GM23338 (cell line): ENCODE measurements around the gene EMID1. TPM values are rescaled to one million over a fixed set of nuclear protein-coding genes. Genes with fewer than 3 reads are reported as not detected.

Experiments
- ATAC-seq: fragments of 200-7000 bp; cut with Tn5 transposase; 3 replicates; pipeline ENCODE4 v1.9.1; 2020
- DNase-seq: peaks from one replicate; pipeline ENCODE4 v3.0.0-alpha.2; 2015; ENCODE audit warnings: low spot score
- H2AFZ ChIP-seq: fragments of 200-600 bp; sonication (generic); 2 replicates; pipeline ENCODE4 v1.8.0; 2016; ENCODE audit warnings: antibody characterized with exemption, mild to moderate bottlenecking, moderate library complexity
- H3F3A ChIP-seq: fragments of 200-600 bp; sonication (generic); replicated peaks from 2 replicates; pipeline ENCODE4 v1.8.0; 2017; ENCODE audit warnings: antibody characterized with exemption, mixed run types, low read depth
- H3K27ac ChIP-seq: fragments of 200-600 bp; sonication (generic); 2 replicates; pipeline ENCODE4 v1.6.1; 2016; ENCODE audit warnings: low read depth
- H3K27me3 ChIP-seq: fragments of 200-600 bp; sonication (generic); 2 replicates; pipeline ENCODE4 v1.8.0; 2016; ENCODE audit warnings: mild to moderate bottlenecking, mixed run types, moderate library complexity; ENCODE audit not compliant: insufficient read depth
- H3K36me3 ChIP-seq: fragments of 200-600 bp; sonication (generic); 2 replicates; pipeline ENCODE4 v1.8.0; 2016; ENCODE audit warnings: mild to moderate bottlenecking; ENCODE audit not compliant: insufficient read depth
- H3K4me1 ChIP-seq: fragments of 200-600 bp; sonication (generic); 2 replicates; pipeline ENCODE4 v1.8.0; 2016; ENCODE audit warnings: mild to moderate bottlenecking, moderate library complexity; ENCODE audit not compliant: insufficient read depth
- H3K4me2 ChIP-seq: fragments of 200-600 bp; sonication (generic); 2 replicates; pipeline ENCODE4 v1.7.1; 2017; ENCODE audit warnings: mixed run types
- H3K4me3 ChIP-seq: fragments of 200-600 bp; sonication (generic); 2 replicates; pipeline ENCODE4 v1.6.1; 2016; ENCODE audit warnings: mixed run types
- H3K79me2 ChIP-seq: fragments of 200-600 bp; sonication (generic); replicated peaks from 2 replicates; pipeline ENCODE4 v1.8.0; 2017; ENCODE audit warnings: mild to moderate bottlenecking; ENCODE audit not compliant: insufficient read depth
- H3K9me2 ChIP-seq: fragments of 200-600 bp; sonication (generic); 2 replicates; pipeline ENCODE4 v1.8.0; 2017; ENCODE audit not compliant: insufficient read depth
- H4K20me1 ChIP-seq: fragments of 200-600 bp; sonication (generic); replicated peaks from 2 replicates; pipeline ENCODE4 v1.8.0; 2017; ENCODE audit warnings: mild to moderate bottlenecking; ENCODE audit not compliant: insufficient read depth
- H3K27ac Mint-ChIP-seq: 2 replicates; pipeline ENCODE4 v1.8.0; 2020; ENCODE audit warnings: inconsistent platforms, mild to moderate bottlenecking, moderate library complexity, mixed read lengths
- H3K27me3 Mint-ChIP-seq: 3 replicates; pipeline ENCODE4 v1.8.0; 2022; ENCODE audit warnings: low read depth, mild to moderate bottlenecking, moderate library complexity, mixed read lengths, inconsistent platforms; ENCODE audit not compliant: insufficient read depth, poor library complexity
- H3K36me3 Mint-ChIP-seq: 3 replicates; pipeline ENCODE4 v1.8.0; 2021; ENCODE audit warnings: low read depth, mild to moderate bottlenecking, inconsistent platforms, moderate library complexity, mixed read lengths
- H3K4me1 Mint-ChIP-seq: 3 replicates; pipeline ENCODE4 v1.8.0; 2020; ENCODE audit warnings: mild to moderate bottlenecking, inconsistent platforms, mixed read lengths
- H3K4me3 Mint-ChIP-seq: 3 replicates; pipeline ENCODE4 v1.8.0; 2021; ENCODE audit warnings: moderate library complexity, mild to moderate bottlenecking, inconsistent platforms, mixed read lengths
- H3K9me3 Mint-ChIP-seq: 3 replicates; pipeline ENCODE4 v1.8.0; 2020; ENCODE audit warnings: moderate library complexity, mild to moderate bottlenecking, inconsistent platforms, mixed read lengths
- CREB1 ChIP-seq: fragments of 250-450 bp; sonication (Bioruptor Pico); IDR thresholded peaks from 2 replicates; pipeline ENCODE4 v1.5.0; 2020; ENCODE audit warnings: low read depth, mild to moderate bottlenecking, moderate library complexity
- EZH2 ChIP-seq: fragments of 200-600 bp; sonication (generic); IDR thresholded peaks from one replicate; pipeline ENCODE4 v1.8.0; 2017; ENCODE audit warnings: antibody characterized with exemption, mild to moderate bottlenecking, low read depth; ENCODE audit not compliant: unreplicated experiment
- EZH2phosphoT487 ChIP-seq: fragments of 200-600 bp; sonication (generic); IDR thresholded peaks from one replicate; pipeline ENCODE4 v1.8.1; 2018; ENCODE audit warnings: antibody characterized with exemption; ENCODE audit not compliant: unreplicated experiment
- JUNB ChIP-seq: IDR thresholded peaks from one replicate; pipeline ENCODE4 v1.6.1; 2016; ENCODE audit warnings: antibody characterized with exemption; ENCODE audit not compliant: unreplicated experiment
- NANOG ChIP-seq: IDR thresholded peaks from 2 replicates; pipeline ENCODE4 v1.6.1; 2016; ENCODE audit warnings: antibody characterized with exemption, borderline replicate concordance
- POLR2AphosphoS5 ChIP-seq: IDR thresholded peaks from 2 replicates; pipeline ENCODE4 v1.6.1; 2016; ENCODE audit warnings: antibody characterized with exemption, low read depth
- STAT1 ChIP-seq: IDR thresholded peaks from one replicate; pipeline ENCODE4 v1.6.1; 2016; ENCODE audit warnings: antibody characterized with exemption; ENCODE audit not compliant: unreplicated experiment
- ZNF114 ChIP-seq: fragments of 250-450 bp; sonication (Bioruptor Pico); IDR thresholded peaks from 2 replicates; pipeline ENCODE4 v1.5.0; 2020; ENCODE audit warnings: mild to moderate bottlenecking, moderate library complexity
- ZNF331 ChIP-seq: fragments of 250-450 bp; sonication (Bioruptor Pico); IDR thresholded peaks from 2 replicates; pipeline ENCODE4 v1.5.0; 2020; ENCODE audit warnings: low read depth, mild to moderate bottlenecking, moderate library complexity
- polyA plus RNA-seq: library from polyadenylated mRNA; unstranded; fragments of >200 nt; fragmentation: Nextera tagmentation; extraction: Ambion mirVana; gene quantifications from 2 replicates; pipeline ENCODE4 v1.2.1, GENCODE V29; 2016
- total RNA-seq: library from RNA; depleted of rRNA; stranded (reverse); fragments of >200 nt; shearing (Covaris generic); gene quantifications from 2 replicates; pipeline ENCODE4 v1.2.3, GENCODE V29; 2014
- TF ChIP-seq, protein P1 (sequence below): IDR thresholded peaks from 2 replicates; pipeline ENCODE4 v1.6.1; 2016; ENCODE audit warnings: antibody characterized with exemption
- TF ChIP-seq, protein P2 (sequence below), 2 experiments: fragments of 200-600 bp in 1 of 2; sonication (generic) in 1 of 2; conservative IDR thresholded peaks; 2 replicates each; pipeline versions ENCODE4 v1.5.1 to v1.6.1; 2016 to 2017; ENCODE audit warnings: antibody characterized with exemption in 2 of 2, low read depth in 2 of 2, mild to moderate bottlenecking in 2 of 2, moderate library complexity in 1 of 2
- TF ChIP-seq, protein P3 (sequence below): IDR thresholded peaks from one replicate; pipeline ENCODE4 v1.6.1; 2018; ENCODE audit warnings: antibody characterized with exemption; ENCODE audit not compliant: unreplicated experiment

EMID1 gene
- total and polyA plus RNA-seq, 2 experiments from 2014 or later = 3.0 to 13.4 TPM

DNA sequence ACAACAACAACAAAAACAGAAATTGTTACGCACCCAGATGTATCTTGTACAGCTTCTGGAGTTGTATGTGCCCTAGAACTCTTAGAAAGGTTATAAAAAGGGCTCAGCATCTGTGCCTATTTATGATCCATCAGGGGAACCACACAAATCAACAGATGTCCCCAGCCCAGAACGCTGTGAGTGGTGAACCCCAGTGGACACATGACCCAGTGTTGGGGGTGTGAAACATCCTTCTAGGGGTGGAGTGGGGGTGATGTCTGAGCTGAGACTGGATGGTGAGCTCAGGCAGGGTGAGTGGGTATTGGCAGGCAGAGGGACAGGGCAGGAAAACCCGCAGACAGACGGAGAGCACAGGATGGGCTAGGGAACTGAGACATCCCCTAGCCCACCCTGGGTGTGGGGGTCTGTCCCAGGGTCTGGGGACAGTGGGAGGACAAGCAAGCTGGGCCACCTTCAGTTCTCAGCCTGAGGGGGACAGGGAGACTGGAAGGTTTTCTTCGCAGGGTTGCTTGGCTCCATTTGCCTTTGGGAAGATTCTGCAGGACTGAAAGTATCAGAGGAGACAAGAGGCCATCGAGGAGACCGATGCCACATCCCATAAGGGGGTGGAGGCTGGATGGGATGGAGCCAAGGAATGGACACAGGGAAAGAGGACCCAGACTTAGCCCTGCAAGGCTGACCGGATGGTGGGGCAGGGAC is 5.8 kb upstream of the EMID1 start:
- Histone ChIP-seq H4K20me1 (no peaks in the 10 kb centered on the region), H3K4me3 (no peak overlapping the region), H3K27ac (no peak overlapping the region), H3K4me2 (no peak overlapping the region), H3F3A (0 out of 2 replicates have a peak, but pooled peaks cover 10% of the 10 kb centered on the region), H3K4me1 (peaks cover 8% of the 10 kb centered on the region; the same call in 1 of the 2 replicates), H3K9me2 (no peaks in the 10 kb centered on the region), H3K27me3 (peaks cover under 1% of the 10 kb centered on the region; the same call in 1 of the 2 replicates), H3K36me3 (no peaks in the 10 kb centered on the region), H2AFZ (no peak overlapping the region), H3K79me2 (no peaks in the 10 kb centered on the region)
- peaks cover 19% of the 10 kb centered on the region for H3K27me3 Mint-ChIP-seq
- H3K4me1 Mint-ChIP-seq = peaks cover 16% of the 10 kb centered on the region
- H3K36me3 Mint-ChIP-seq = peaks cover 3% of the 10 kb centered on the region; the same call in 2 of the 3 replicates
- no peak overlapping the region for H3K27ac Mint-ChIP-seq
- ATAC-seq (no peak), DNase-seq (no peak)
- H3K4me3 Mint-ChIP-seq = no peak overlapping the region
- peaks cover 3% of the 10 kb centered on the region; the same call in 1 of the 3 replicates for H3K9me3 Mint-ChIP-seq
- TF ChIP-seq, protein P1, sequence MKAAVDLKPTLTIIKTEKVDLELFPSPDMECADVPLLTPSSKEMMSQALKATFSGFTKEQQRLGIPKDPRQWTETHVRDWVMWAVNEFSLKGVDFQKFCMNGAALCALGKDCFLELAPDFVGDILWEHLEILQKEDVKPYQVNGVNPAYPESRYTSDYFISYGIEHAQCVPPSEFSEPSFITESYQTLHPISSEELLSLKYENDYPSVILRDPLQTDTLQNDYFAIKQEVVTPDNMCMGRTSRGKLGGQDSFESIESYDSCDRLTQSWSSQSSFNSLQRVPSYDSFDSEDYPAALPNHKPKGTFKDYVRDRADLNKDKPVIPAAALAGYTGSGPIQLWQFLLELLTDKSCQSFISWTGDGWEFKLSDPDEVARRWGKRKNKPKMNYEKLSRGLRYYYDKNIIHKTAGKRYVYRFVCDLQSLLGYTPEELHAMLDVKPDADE = no peak
- no peak for TF ChIP-seq ZNF331

DNA sequence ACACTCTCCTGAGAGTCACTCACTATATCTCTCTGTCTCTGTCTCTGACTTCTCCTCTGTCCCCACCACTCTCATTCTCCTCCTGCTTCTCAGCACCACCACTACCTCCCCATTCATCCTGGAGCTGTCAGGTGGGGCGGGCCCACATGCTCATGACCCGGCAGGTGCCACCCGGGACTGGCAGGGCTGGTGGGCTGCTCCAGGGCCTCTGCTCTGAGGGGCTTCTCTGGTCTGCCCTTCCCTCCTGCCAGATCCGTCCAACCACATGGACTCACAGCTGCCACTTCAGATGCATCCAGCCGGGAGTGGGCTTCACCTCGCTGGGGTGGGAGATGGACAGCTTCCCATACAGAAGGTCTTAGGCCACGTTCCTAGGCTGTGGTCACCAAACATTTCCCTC is 4.8 kb upstream of the EMID1 start:
- H4K20me1 ChIP-seq = no peaks in the 10 kb centered on the region
- H3F3A ChIP-seq = 0 out of 2 replicates have a peak, but pooled peaks cover 10% of the 10 kb centered on the region
- no peak overlapping the region for H3K27ac Mint-ChIP-seq
- H3K79me2 ChIP-seq = no peaks in the 10 kb centered on the region
- no peaks in the 10 kb centered on the region; the same call in 2 of the 3 replicates for H3K9me3 Mint-ChIP-seq
- DNase-seq = no peak
- no peak overlapping the region for H3K4me3 Mint-ChIP-seq
- peaks cover 14% of the 10 kb centered on the region for H3K4me1 Mint-ChIP-seq
- H3K36me3 Mint-ChIP-seq = no peaks in the 10 kb centered on the region
- peaks cover 8% of the 10 kb centered on the region; the same call in 1 of the 2 replicates for H3K4me1 ChIP-seq
- H2AFZ ChIP-seq = no peak overlapping the region
- peaks cover 7% of the 10 kb centered on the region; the same call in 1 of the 2 replicates for H3K27me3 ChIP-seq
- H3K27me3 Mint-ChIP-seq = peaks cover 26% of the 10 kb centered on the region
- no peak overlapping the region for H3K27ac ChIP-seq
- no peak overlapping the region for H3K4me3 ChIP-seq
- H3K36me3 ChIP-seq = no peaks in the 10 kb centered on the region
- ATAC-seq = no peak
- no peaks in the 10 kb centered on the region for H3K9me2 ChIP-seq
- H3K4me2 ChIP-seq = no peak overlapping the region
- TF ChIP-seq, protein P2, sequence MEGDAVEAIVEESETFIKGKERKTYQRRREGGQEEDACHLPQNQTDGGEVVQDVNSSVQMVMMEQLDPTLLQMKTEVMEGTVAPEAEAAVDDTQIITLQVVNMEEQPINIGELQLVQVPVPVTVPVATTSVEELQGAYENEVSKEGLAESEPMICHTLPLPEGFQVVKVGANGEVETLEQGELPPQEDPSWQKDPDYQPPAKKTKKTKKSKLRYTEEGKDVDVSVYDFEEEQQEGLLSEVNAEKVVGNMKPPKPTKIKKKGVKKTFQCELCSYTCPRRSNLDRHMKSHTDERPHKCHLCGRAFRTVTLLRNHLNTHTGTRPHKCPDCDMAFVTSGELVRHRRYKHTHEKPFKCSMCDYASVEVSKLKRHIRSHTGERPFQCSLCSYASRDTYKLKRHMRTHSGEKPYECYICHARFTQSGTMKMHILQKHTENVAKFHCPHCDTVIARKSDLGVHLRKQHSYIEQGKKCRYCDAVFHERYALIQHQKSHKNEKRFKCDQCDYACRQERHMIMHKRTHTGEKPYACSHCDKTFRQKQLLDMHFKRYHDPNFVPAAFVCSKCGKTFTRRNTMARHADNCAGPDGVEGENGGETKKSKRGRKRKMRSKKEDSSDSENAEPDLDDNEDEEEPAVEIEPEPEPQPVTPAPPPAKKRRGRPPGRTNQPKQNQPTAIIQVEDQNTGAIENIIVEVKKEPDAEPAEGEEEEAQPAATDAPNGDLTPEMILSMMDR (conservative IDR thresholded peaks at IDR 0.05; ENCODE audit: low read depth in 2 of 2) = no peak
- TF ChIP-seq STAT1 (no peak), EZH2 (no peak), EZH2phosphoT487 (no peak), JUNB (no peak), ZNF331 (no peak), POLR2AphosphoS5 (no peak), ZNF114 (CRISPR knock-in tag) (no peak), CREB1 (CRISPR knock-in tag) (no peak), NANOG (no peak)
- TF ChIP-seq, protein P1 = no peak
- TF ChIP-seq, protein P3, sequence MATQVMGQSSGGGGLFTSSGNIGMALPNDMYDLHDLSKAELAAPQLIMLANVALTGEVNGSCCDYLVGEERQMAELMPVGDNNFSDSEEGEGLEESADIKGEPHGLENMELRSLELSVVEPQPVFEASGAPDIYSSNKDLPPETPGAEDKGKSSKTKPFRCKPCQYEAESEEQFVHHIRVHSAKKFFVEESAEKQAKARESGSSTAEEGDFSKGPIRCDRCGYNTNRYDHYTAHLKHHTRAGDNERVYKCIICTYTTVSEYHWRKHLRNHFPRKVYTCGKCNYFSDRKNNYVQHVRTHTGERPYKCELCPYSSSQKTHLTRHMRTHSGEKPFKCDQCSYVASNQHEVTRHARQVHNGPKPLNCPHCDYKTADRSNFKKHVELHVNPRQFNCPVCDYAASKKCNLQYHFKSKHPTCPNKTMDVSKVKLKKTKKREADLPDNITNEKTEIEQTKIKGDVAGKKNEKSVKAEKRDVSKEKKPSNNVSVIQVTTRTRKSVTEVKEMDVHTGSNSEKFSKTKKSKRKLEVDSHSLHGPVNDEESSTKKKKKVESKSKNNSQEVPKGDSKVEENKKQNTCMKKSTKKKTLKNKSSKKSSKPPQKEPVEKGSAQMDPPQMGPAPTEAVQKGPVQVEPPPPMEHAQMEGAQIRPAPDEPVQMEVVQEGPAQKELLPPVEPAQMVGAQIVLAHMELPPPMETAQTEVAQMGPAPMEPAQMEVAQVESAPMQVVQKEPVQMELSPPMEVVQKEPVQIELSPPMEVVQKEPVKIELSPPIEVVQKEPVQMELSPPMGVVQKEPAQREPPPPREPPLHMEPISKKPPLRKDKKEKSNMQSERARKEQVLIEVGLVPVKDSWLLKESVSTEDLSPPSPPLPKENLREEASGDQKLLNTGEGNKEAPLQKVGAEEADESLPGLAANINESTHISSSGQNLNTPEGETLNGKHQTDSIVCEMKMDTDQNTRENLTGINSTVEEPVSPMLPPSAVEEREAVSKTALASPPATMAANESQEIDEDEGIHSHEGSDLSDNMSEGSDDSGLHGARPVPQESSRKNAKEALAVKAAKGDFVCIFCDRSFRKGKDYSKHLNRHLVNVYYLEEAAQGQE = no peak
